K562 (cell line): ENCODE measurements around the gene ALPK1. TPM values are rescaled to one million over a fixed set of nuclear protein-coding genes. Genes with fewer than 3 reads are reported as not detected.

Experiments used
- ATF7 ChIP-seq: fragments of 450-650 bp; IDR thresholded peaks from 2 replicates; pipeline ENCODE4 v1.7.1; 2014; ENCODE audit warnings: mild to moderate bottlenecking, moderate library complexity
- EP300 ChIP-seq: IDR thresholded peaks from 2 replicates; pipeline ENCODE4 v1.6.1; 2012; ENCODE audit warnings: low read length, improper control_type of control experiment
- ESRRA ChIP-seq: fragments of 450-650 bp; IDR thresholded peaks from 2 replicates; pipeline ENCODE4 v1.6.1; 2014; ENCODE audit warnings: low read depth, mild to moderate bottlenecking, moderate library complexity, borderline replicate concordance
- FOXJ2 ChIP-seq: fragments of 200-800 bp; sonication (Bioruptor generic); IDR thresholded peaks from 2 replicates; pipeline ENCODE4 v1.6.1; 2016; ENCODE audit warnings: missing genetic modification characterization, missing compliant biosample characterization
- GTF2F1 ChIP-seq: IDR thresholded peaks from 2 replicates; pipeline ENCODE4 v1.6.1; 2011; ENCODE audit warnings: low read depth, low read length, improper control_type of control experiment
- POU5F1 ChIP-seq: fragments of 150-350 bp; IDR thresholded peaks from 2 replicates; pipeline ENCODE4 v1.6.1; 2014; ENCODE audit warnings: borderline replicate concordance, low read length, low read depth, mild to moderate bottlenecking; ENCODE audit not compliant: partially characterized antibody
- PRMT5 ChIP-seq: sonication (generic); formaldehyde crosslinking; IDR thresholded peaks from 2 replicates; pipeline ENCODE4 v1.5.0; 2020; ENCODE audit warnings: missing genetic modification reagents
- RHOXF2B ChIP-seq: fragments of 250-450 bp; sonication (Bioruptor Pico); conservative IDR thresholded peaks from 2 replicates; pipeline ENCODE4 v1.5.1; 2021
- SFPQ ChIP-seq: fragments of 200-400 bp; formaldehyde crosslinking; IDR thresholded peaks from 2 replicates; pipeline ENCODE4 v1.6.1; 2017; ENCODE audit warnings: mild to moderate bottlenecking, low read depth, low read length, moderate library complexity
- SMAD2 ChIP-seq: fragments of 150-350 bp; IDR thresholded peaks from 2 replicates; pipeline ENCODE4 v1.6.1; 2014; ENCODE audit warnings: low read depth, mild to moderate bottlenecking, low read length
- SPI1 ChIP-seq: IDR thresholded peaks from 2 replicates; pipeline ENCODE4 v1.6.1; 2011; ENCODE audit warnings: low read depth, low read length, control low read depth, borderline replicate concordance
- ZNF668 ChIP-seq: fragments of 250-450 bp; sonication (Bioruptor Pico); IDR thresholded peaks from 2 replicates; pipeline ENCODE4 v1.8.0; 2022; ENCODE audit warnings: mild to moderate bottlenecking, inconsistent platforms
- polyA plus RNA-seq, 8 experiments: library from polyadenylated mRNA; depleted of rRNA in 4 of 8; stranded (reverse) in 5 of 8; unstranded in 3 of 8; fragments of >200 nt; fragmentation: Nextera tagmentation in 2 of 8; fragmentation: Illumina TruSeq in 1 of 8; extraction: Ambion mirVana in 2 of 8; extraction: Trizol in 1 of 8; gene quantifications; 2 replicates each; pipeline versions ENCODE4 v1.2.1 to v1.2.3, GENCODE V29; 2011 to 2014; ENCODE audit warnings: inconsistent platforms in 1 of 8, missing spikeins in 1 of 8
- total RNA-seq, 7 experiments: library from RNA; depleted of rRNA in 6 of 7; stranded (reverse); fragments of >200 nt in 6 of 7; fragmentation: Illumina TruSeq in 2 of 7; extraction: Trizol in 2 of 7; gene quantifications; 2 replicates each; pipeline versions ENCODE4 v1.2.1 to v1.2.3, GENCODE V29; 2011 to 2021; ENCODE audit warnings: low replicate concordance in 1 of 7
- TF ChIP-seq, protein P1 (sequence below), 2 experiments: IDR thresholded peaks; 2 replicates each; pipeline ENCODE4 v1.6.1; 2011; ENCODE audit warnings: borderline replicate concordance in 1 of 2, control low read depth in 1 of 2, low read depth in 1 of 2, low read length in 1 of 2, mild to moderate bottlenecking in 1 of 2, mixed read lengths in 1 of 2, moderate library complexity in 1 of 2; ENCODE audit not compliant: insufficient read depth in 1 of 2, insufficient read length in 1 of 2, poor library complexity in 1 of 2, severe bottlenecking in 1 of 2; ENCODE audit errors: extremely low read depth in 1 of 2
- TF ChIP-seq, protein P2 (sequence below), 2 experiments: IDR thresholded peaks; 2 replicates each; pipeline ENCODE4 v1.6.1; 2012; ENCODE audit warnings: improper control_type of control experiment in 2 of 2, low read depth in 2 of 2, low read length in 2 of 2, borderline replicate concordance in 1 of 2

ALPK1 gene
- total and polyA plus RNA-seq, 9 of the 15 experiments (the other 6 are each of a cell fraction or from before 2014, with no cell fraction given) = 2.3 to 6.9 (median 4.6) TPM

DNA sequence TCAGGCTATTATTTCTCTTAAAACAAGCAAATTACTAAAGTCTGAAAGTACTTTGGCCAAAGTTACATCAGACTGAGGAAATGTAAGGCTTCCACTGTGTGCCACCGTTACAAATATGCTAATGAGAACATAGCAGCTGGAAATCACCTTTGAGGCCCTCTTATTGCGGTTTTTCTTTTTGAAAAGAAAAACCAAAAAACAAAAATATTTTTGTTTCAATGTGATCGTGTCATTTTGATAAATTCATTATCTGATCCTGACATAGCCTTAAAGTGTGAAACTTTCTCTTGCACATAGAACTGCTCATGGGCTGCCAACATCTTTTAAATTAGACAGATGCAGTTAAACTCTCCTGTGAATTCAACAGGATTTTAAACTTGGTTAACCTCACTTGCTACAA lies 8.7 kb upstream of the ALPK1 start (continued):
- TF ChIP-seq, protein P1, sequence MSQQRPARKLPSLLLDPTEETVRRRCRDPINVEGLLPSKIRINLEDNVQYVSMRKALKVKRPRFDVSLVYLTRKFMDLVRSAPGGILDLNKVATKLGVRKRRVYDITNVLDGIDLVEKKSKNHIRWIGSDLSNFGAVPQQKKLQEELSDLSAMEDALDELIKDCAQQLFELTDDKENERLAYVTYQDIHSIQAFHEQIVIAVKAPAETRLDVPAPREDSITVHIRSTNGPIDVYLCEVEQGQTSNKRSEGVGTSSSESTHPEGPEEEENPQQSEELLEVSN (IDR thresholded peaks at IDR 0.05; ENCODE audit: borderline replicate concordance in 1 of 2, extremely low read depth in 1 of 2, insufficient read depth in 1 of 2, insufficient read length in 1 of 2, low read depth in 1 of 2, low read length in 1 of 2, poor library complexity in 1 of 2, severe bottlenecking in 1 of 2) = no peak
- no peak for TF ChIP-seq ATF7
- TF ChIP-seq EP300 = no peak
- TF ChIP-seq SMAD2 = no peak
- no peak for TF ChIP-seq ZNF668 (CRISPR knock-in tag)
- no peak for TF ChIP-seq PRMT5 (CRISPR knock-in tag)
- TF ChIP-seq SFPQ = no peak
- no peak for TF ChIP-seq ESRRA
- no peak for TF ChIP-seq GTF2F1
- TF ChIP-seq, protein P2, sequence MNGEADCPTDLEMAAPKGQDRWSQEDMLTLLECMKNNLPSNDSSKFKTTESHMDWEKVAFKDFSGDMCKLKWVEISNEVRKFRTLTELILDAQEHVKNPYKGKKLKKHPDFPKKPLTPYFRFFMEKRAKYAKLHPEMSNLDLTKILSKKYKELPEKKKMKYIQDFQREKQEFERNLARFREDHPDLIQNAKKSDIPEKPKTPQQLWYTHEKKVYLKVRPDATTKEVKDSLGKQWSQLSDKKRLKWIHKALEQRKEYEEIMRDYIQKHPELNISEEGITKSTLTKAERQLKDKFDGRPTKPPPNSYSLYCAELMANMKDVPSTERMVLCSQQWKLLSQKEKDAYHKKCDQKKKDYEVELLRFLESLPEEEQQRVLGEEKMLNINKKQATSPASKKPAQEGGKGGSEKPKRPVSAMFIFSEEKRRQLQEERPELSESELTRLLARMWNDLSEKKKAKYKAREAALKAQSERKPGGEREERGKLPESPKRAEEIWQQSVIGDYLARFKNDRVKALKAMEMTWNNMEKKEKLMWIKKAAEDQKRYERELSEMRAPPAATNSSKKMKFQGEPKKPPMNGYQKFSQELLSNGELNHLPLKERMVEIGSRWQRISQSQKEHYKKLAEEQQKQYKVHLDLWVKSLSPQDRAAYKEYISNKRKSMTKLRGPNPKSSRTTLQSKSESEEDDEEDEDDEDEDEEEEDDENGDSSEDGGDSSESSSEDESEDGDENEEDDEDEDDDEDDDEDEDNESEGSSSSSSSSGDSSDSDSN (IDR thresholded peaks at IDR 0.05; ENCODE audit: borderline replicate concordance in 1 of 2, low read depth in 2 of 2, low read length in 2 of 2) = no peak
- TF ChIP-seq FOXJ2 (tag) = no peak
- no peak for TF ChIP-seq SPI1
- TF ChIP-seq POU5F1 = no peak
- no peak for TF ChIP-seq RHOXF2B (CRISPR knock-in tag)
